ENCODE measurements around the gene KATNAL2.

KATNAL2 gene

GRCh38 chr18:47115205-47115604 lies 197.8 kb downstream of the KATNAL2 start:
- no peak for DNase-seq (ENCODE audit: low read depth in 2 of 2)

- peak; percentile 19 to 20 for DNase-seq (ENCODE audit: low read depth in 2 of 2)
Measured at GRCh38 chr18:47118981-47119380, 201.6 kb downstream of the KATNAL2 start.

- no peak for DNase-seq (ENCODE audit: low read depth in 2 of 2)
Measured at GRCh38 chr18:47120428-47120827, 203.0 kb downstream of the KATNAL2 start.

- no peak for DNase-seq (ENCODE audit: low read depth in 2 of 2)
Measured at GRCh38 chr18:47121146-47121545, 203.7 kb downstream of the KATNAL2 start.

GRCh38 chr18:47141289-47141688 lies 223.9 kb downstream of the KATNAL2 start:
- no peak for DNase-seq (ENCODE audit: low read depth in 2 of 2)

GRCh38 chr18:47143153-47143552 lies 225.8 kb downstream of the KATNAL2 start:
- no peak for DNase-seq (ENCODE audit: low read depth in 2 of 2)

- no peak for DNase-seq (ENCODE audit: low read depth in 2 of 2)
Measured at GRCh38 chr18:47143899-47144485, 226.6 kb downstream of the KATNAL2 start.

- no peak for DNase-seq (ENCODE audit: low read depth in 2 of 2)
Measured at GRCh38 chr18:47146206-47146605, 228.8 kb downstream of the KATNAL2 start.

GRCh38 chr18:47149457-47150028 lies 232.1 kb downstream of the KATNAL2 start:
- DNase-seq (ENCODE audit: low read depth in 2 of 2), result no peak

- DNase-seq (ENCODE audit: low read depth in 2 of 2), result peak; percentile 33 to 34
Measured at GRCh38 chr18:47150029-47150823, 232.8 kb downstream of the KATNAL2 start, which contains the start of gene HDHD2. Gene HDHD2 (minus strand): TSS chr18:47150500. CDS start chr18:47136439, 14,061 bp downstream.

GRCh38 chr18:47150824-47151366 lies 233.5 kb downstream of the KATNAL2 start:
- no peak for DNase-seq (ENCODE audit: low read depth in 2 of 2)

- no peak for DNase-seq (ENCODE audit: low read depth in 2 of 2)
Measured at GRCh38 chr18:47151439-47151838, 234.0 kb downstream of the KATNAL2 start.

Measured in fibroblast of skin of left quadriceps (primary cell).